ENCODE results near the gene RAB3GAP1.
A peak's percentile ranks its signal among the peaks of the same experiment; 100 is the strongest.

Gene RAB3GAP1

DNA sequence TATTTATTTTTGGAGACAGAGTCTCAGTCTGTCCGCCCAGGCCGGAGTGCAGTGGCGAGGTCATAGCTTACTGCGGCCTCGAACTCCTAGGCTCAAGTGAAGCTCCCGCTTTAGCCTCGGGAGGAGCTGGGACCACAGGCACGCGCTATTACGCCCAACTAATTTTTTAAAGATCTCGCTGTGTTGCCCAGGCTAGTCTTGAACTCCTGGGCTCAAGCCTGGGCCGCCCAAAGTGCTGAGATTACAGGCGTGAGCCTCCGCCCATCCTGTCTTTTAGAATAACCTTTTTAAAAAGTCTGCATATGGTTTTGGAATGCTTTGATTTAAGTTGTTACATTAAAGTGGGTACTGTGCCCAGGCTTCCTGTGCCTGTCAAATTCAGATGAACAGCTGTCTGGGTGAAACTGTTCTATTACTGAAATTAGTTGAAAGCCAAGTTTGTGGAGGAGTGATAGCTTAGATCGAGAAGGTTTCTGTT, 944 bp downstream of the RAB3GAP1 start:
- TF ChIP-seq, protein P1, sequence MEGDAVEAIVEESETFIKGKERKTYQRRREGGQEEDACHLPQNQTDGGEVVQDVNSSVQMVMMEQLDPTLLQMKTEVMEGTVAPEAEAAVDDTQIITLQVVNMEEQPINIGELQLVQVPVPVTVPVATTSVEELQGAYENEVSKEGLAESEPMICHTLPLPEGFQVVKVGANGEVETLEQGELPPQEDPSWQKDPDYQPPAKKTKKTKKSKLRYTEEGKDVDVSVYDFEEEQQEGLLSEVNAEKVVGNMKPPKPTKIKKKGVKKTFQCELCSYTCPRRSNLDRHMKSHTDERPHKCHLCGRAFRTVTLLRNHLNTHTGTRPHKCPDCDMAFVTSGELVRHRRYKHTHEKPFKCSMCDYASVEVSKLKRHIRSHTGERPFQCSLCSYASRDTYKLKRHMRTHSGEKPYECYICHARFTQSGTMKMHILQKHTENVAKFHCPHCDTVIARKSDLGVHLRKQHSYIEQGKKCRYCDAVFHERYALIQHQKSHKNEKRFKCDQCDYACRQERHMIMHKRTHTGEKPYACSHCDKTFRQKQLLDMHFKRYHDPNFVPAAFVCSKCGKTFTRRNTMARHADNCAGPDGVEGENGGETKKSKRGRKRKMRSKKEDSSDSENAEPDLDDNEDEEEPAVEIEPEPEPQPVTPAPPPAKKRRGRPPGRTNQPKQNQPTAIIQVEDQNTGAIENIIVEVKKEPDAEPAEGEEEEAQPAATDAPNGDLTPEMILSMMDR (IDR thresholded peaks at IDR 0.05; ENCODE audit: borderline replicate concordance, control extremely low read depth, extremely low read depth, insufficient read depth, missing control alignments), result no peak
- peak; percentile 47 for DNase-seq (ENCODE audit: low spot score)
- in situ Hi-C loops (cut with MboI; ENCODE audit: low sequenced_read_pairs, unreplicated experiment), result no loop called here

DNA sequence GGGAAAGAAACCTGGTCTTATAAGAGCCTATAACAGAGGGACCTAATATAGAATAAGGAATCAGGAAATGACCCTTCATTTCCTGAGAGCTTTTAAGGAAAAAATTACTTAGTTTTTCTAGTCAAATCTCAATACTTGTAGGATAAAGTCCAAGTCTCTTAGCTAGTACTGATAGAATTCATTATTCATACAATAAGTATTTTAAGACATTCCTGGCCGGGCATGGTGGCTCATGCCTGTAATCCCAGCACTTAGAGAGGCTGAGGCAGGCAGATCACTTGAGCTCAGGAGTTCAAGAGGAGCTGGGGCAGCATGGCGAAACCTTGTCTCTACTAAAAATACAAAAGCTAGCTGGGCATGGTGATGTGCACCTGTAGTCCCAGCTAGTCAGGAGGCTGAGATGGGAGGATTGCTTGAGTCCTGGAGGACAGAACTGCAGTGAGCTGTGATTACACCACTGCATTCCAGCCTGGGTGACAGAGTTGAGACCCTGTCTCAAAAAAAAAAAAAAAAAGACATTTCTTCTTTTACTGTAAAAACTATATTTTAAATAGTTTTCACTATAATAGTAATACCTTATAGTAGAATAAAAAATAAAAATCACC, 3.2 kb downstream of the RAB3GAP1 start:
- DNase-seq (ENCODE audit: low spot score), result no peak
- in situ Hi-C loops (cut with MboI; ENCODE audit: low sequenced_read_pairs, unreplicated experiment), result no loop called here
- TF ChIP-seq, protein P1 (IDR thresholded peaks at IDR 0.05; ENCODE audit: borderline replicate concordance, control extremely low read depth, extremely low read depth, insufficient read depth, missing control alignments), result no peak

DNA sequence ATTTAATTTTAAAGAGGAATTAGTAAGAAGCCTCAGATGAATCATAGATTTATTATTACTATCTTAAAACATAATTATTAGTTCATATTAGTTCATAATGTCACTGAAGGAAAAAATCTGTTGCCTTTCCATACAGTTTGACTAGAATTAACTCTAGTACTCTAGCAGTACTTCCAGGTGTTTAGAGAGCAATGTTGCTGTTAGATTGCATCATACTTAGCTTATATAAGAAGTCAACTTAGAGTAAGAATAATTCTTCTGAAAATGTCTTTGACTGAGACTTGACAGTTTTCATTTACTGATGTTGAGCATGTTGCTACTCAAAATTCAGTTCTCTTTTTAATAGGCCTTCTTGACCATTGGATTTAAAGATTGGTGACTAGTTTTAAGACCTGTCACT, 4.7 kb downstream of the RAB3GAP1 start:
- DNase-seq (ENCODE audit: low spot score), result no peak
- TF ChIP-seq, protein P1 (IDR thresholded peaks at IDR 0.05; ENCODE audit: borderline replicate concordance, control extremely low read depth, extremely low read depth, insufficient read depth, missing control alignments), result no peak
- in situ Hi-C loops (cut with MboI; ENCODE audit: low sequenced_read_pairs, unreplicated experiment), result no loop called here

DNA sequence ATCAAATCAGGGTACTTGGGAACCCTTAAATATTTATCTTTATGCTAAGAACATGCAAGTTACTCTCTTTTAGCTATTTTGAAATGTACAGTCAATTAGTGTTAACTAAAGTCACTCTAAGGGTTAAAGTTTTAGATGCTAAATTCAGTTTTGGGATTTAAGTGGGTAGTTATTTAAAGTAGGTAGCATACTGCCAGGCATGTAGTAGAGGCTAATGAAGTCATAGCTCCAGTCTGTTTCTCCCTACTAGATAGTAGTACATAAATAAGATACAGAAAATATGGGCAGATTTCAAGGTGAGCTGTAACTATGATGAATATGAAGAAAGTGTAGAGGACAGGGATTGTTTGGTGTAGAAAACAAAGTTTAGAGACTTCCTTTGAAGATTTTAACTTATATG, 7.5 kb downstream of the RAB3GAP1 start:
- in situ Hi-C loops (cut with MboI; ENCODE audit: low sequenced_read_pairs, unreplicated experiment), result no loop called here
- TF ChIP-seq, protein P1 (IDR thresholded peaks at IDR 0.05; ENCODE audit: borderline replicate concordance, control extremely low read depth, extremely low read depth, insufficient read depth, missing control alignments), result no peak
- no peak for DNase-seq (ENCODE audit: low spot score)

DNA sequence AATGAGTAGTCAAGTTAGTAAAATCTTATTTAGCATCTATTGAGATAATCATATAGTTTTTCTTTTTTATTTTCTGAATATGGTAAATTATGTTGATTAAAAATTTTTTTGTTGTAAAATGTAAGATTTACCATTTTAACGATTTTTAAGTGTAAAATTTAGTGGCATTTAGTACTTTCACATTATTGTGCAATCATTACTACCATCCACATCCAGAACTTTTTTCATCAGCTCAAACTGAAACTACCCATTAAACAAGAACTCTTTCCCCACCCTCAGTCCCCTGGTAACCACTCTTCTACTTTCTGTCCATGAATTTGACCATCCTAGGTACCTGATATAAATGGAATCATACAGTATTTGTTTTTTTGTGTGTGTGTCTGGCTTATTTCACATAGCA, 11.1 kb downstream of the RAB3GAP1 start:
- no peak for DNase-seq (ENCODE audit: low spot score)
- in situ Hi-C loops (cut with MboI; ENCODE audit: low sequenced_read_pairs, unreplicated experiment), result no loop called here
- TF ChIP-seq, protein P1 (IDR thresholded peaks at IDR 0.05; ENCODE audit: borderline replicate concordance, control extremely low read depth, extremely low read depth, insufficient read depth, missing control alignments), result no peak

DNA sequence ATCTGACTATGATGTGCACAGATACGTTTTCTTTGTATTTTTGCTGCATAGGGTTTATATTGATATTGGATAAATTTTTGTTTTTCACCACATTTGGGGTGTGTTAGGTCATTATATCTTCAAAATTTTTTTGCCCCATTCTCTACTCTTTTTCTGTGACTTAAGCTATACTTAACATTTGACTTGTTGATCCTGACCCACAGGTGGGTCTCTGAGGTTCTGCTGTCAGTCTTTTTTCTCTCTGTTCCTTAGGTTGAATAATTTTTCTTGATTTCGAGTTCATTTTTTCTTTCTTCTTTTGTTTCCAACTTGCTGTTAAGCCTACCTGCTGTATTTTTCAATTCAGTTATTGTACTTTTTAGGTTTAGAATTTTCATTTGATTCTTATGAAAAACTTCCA, 12.1 kb downstream of the RAB3GAP1 start:
- in situ Hi-C loops (cut with MboI; ENCODE audit: low sequenced_read_pairs, unreplicated experiment), result no loop called here
- TF ChIP-seq, protein P1 (IDR thresholded peaks at IDR 0.05; ENCODE audit: borderline replicate concordance, control extremely low read depth, extremely low read depth, insufficient read depth, missing control alignments), result no peak
- no peak for DNase-seq (ENCODE audit: low spot score)
